NCI-H748 (cell line): ENCODE results near the gene ARHGAP5.

Experiments
- DNase-seq: peaks from one replicate; lab custom pipeline; 2025; ENCODE audit not compliant: unreplicated experiment; lab: John Stamatoyannopoulos, UW

The ARHGAP5 gene

GRCh38 chr14:32205984-32206383 is 128.9 kb downstream of the ARHGAP5 start:
- no peak for DNase-seq

GRCh38 chr14:32206552-32206951 is 129.4 kb downstream of the ARHGAP5 start:
- DNase-seq = no peak

- DNase-seq = no peak
Measured at GRCh38 chr14:32208490-32208889, 131.4 kb downstream of the ARHGAP5 start.
